GM23248 (cell line): ENCODE measurements around the gene ERICH4. TPM values are rescaled to one million over a fixed set of nuclear protein-coding genes. Genes with fewer than 3 reads are reported as not detected.

ENCODE experiments used
- DNase-seq: peaks from one replicate; pipeline ENCODE4 v3.0.0-alpha.2; 2015
- H2AFZ ChIP-seq: fragments of 200-600 bp; sonication (generic); 2 replicates; pipeline ENCODE4 v1.6.1; 2016; ENCODE audit warnings: antibody characterized with exemption
- H3F3A ChIP-seq: fragments of 200-600 bp; sonication (generic); 2 replicates; pipeline ENCODE4 v1.6.1; 2016; ENCODE audit warnings: mild to moderate bottlenecking, antibody characterized with exemption, mixed run types; ENCODE audit not compliant: insufficient read depth
- H3K27ac ChIP-seq: fragments of 200-600 bp; sonication (generic); 2 replicates; pipeline ENCODE4 v1.5.1; 2016; ENCODE audit warnings: mild to moderate bottlenecking
- H3K27me3 ChIP-seq: fragments of 200-600 bp; sonication (generic); replicated peaks from 2 replicates; pipeline ENCODE4 v1.6.1; 2016; ENCODE audit warnings: mild to moderate bottlenecking; ENCODE audit not compliant: insufficient read depth
- H3K36me3 ChIP-seq: fragments of 200-600 bp; sonication (generic); 2 replicates; pipeline ENCODE4 v1.6.1; 2016; ENCODE audit warnings: low read depth, mild to moderate bottlenecking
- H3K4me1 ChIP-seq: fragments of 200-600 bp; sonication (generic); 2 replicates; pipeline ENCODE4 v1.6.1; 2016; ENCODE audit warnings: mild to moderate bottlenecking; ENCODE audit not compliant: insufficient read depth
- H3K4me2 ChIP-seq: fragments of 200-600 bp; sonication (generic); one replicate; pipeline ENCODE4 v1.6.1; 2016; ENCODE audit warnings: mild to moderate bottlenecking; ENCODE audit not compliant: unreplicated experiment
- H3K4me3 ChIP-seq: fragments of 200-600 bp; sonication (generic); 2 replicates; pipeline ENCODE4 v1.5.1; 2016; ENCODE audit warnings: mild to moderate bottlenecking
- H3K79me2 ChIP-seq: fragments of 200-600 bp; sonication (generic); 2 replicates; pipeline ENCODE4 v1.6.1; 2016; ENCODE audit warnings: mild to moderate bottlenecking; ENCODE audit not compliant: insufficient read depth
- H3K9ac ChIP-seq: fragments of 200-600 bp; sonication (generic); 2 replicates; pipeline ENCODE4 v1.6.1; 2016; ENCODE audit warnings: mild to moderate bottlenecking
- H3K9me2 ChIP-seq: fragments of 200-600 bp; sonication (generic); 2 replicates; pipeline ENCODE4 v1.6.1; 2016; ENCODE audit warnings: mixed run types, mild to moderate bottlenecking, moderate library complexity; ENCODE audit not compliant: insufficient read depth
- H3K9me3 ChIP-seq: fragments of 200-600 bp; sonication (generic); one replicate; pipeline ENCODE4 v1.6.1; 2017; ENCODE audit warnings: low read depth
- H4K20me1 ChIP-seq: fragments of 200-600 bp; sonication (generic); 2 replicates; pipeline ENCODE4 v1.6.0; 2016; ENCODE audit not compliant: insufficient read depth
- EZH2 ChIP-seq: fragments of 200-600 bp; sonication (generic); IDR thresholded peaks from 2 replicates; pipeline ENCODE4 v1.6.1; 2018; ENCODE audit warnings: antibody characterized with exemption, mild to moderate bottlenecking; ENCODE audit not compliant: insufficient read depth, poor library complexity, severe bottlenecking
- EZH2phosphoT487 ChIP-seq: fragments of 200-600 bp; sonication (generic); IDR thresholded peaks from 2 replicates; pipeline ENCODE4 v1.6.1; 2018; ENCODE audit warnings: antibody characterized with exemption, moderate library complexity, mild to moderate bottlenecking, low read depth; ENCODE audit not compliant: insufficient read depth
- WGBS, 2 experiments: methylation state at CpG; one replicate each; pipeline ENCODE4 v1.1.6; 2015 to 2017; ENCODE audit warnings: low lambda C conversion rate in 2 of 2, low coverage in 1 of 2; ENCODE audit errors: missing lambda C conversion rate in 2 of 2; 5-methylcytosine and 5-hydroxymethylcytosine counted together
- in situ Hi-C: fragments of 300-500 bp; cut with MboI; formaldehyde crosslinking; loops from 2 replicates; pipeline ENCODE4 v1.15.0; 2020
- polyA plus RNA-seq: library from polyadenylated mRNA; unstranded; fragments of >200 nt; fragmentation: Nextera tagmentation; extraction: Ambion mirVana; gene quantifications from 2 replicates; pipeline ENCODE4 v1.2.1, GENCODE V29; 2016
- total RNA-seq: library from RNA; depleted of rRNA; stranded (reverse); fragments of >200 nt; shearing (Covaris generic); gene quantifications from 2 replicates; pipeline ENCODE4 v1.2.3, GENCODE V29; 2014

The ERICH4 gene
- total and polyA plus RNA-seq, 2 experiments from 2014 or later = not detected

DNA sequence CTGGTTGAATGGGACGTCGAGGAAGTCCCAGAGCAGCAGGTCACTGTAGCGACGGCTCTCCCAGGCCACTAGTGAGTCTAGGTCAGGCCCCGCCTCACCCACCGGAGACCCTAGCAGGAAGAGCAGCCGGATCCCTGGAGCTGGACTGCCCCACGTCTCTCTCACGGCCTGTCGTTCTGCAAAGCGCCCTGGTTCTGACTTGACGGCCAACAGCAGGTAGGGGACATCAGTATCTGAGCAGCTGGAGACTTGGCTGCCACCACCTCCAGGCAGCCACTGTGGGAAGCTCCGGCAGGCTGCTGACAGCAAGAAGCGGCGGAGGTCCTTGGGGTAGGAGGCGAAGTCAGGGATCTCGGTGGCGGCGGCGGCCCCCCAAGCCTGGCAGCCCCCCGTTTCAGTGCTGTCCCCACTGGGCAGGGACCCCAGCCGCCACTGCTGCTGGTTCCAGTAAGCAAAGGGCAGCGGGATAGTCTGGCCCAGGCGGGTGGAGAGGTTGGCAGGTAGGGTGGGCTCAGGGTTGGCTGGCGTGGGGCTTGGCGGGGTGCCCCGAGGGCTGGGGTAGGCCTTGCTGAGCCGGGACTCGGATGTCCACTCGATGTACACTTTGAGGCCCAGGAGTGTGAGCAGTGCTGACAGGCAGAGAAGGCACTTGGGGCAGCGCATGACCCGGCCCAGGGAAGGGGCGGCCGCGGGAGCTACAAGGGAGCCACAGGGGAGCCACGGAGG is 16.7 kb upstream of the ERICH4 start:
- no peak overlapping the region; the same call in 1 of the 2 replicates for H2AFZ ChIP-seq
- peak overlapping the region; percentile 79 for H3K4me2 ChIP-seq
- DNase-seq = peak; percentile 10
- H3K9ac ChIP-seq = peak overlapping the region; percentile 80
- TF ChIP-seq EZH2 = no peak
- no peak for TF ChIP-seq EZH2phosphoT487
- no peaks in the 10 kb centered on the region for H3K36me3 ChIP-seq
- no peaks in the 10 kb centered on the region for H3K27me3 ChIP-seq
- no peaks in the 10 kb centered on the region for H3F3A ChIP-seq
- H3K9me3 ChIP-seq = no peaks in the 10 kb centered on the region
- no peaks in the 10 kb centered on the region for H3K79me2 ChIP-seq
- H3K9me2 ChIP-seq = no peaks in the 10 kb centered on the region
- peaks cover 14% of the 10 kb centered on the region; the same call in 1 of the 2 replicates for H3K4me1 ChIP-seq
- in situ Hi-C loops = no loop called here
- H4K20me1 ChIP-seq = no peaks in the 10 kb centered on the region
- WGBS, 2 experiments = 78 to 83% methylated on average over 29 to 36 of the region's 36 CpGs
- peak overlapping the region; percentile 71 for H3K4me3 ChIP-seq
- no peak overlapping the region for H3K27ac ChIP-seq

DNA sequence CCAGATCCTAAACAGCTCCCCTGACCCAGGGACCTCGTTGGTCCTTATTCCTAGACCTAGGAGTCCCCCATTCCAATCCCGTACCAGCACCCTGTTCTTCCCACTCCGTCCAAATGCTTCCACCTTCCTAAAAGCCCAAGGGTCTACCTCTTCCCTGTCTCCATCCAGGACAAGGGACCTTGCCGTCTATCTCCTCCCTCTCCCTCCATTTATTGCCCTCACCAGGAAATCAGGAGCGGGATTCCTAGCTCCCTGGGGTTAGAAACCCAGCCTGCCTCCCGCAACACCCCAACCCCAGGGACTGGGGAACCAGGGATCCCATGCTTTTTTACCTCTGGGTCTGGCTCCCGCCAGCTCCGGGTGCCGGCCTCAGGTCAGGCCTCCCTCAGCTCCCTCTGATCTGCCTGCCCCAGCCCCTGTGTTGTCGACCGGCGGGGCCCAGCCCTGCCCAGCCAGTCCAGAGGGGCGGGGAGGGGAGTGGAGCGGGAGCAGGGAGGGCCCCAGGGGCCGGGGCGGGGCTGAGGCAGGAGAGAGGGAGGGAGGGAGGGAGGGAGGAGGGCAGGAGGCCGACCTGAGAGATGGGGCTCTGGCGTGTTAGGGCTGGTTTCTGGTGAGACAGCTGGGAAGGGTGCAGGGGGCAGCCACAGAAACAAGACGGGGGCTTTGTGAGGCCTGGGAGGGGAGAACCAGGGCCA is 15.9 kb upstream of the ERICH4 start, which contains the start of gene B3GNT8:
TSS of gene B3GNT8 (minus strand) at position 423 of the 695 bp plus-strand sequence. CDS start 596 bp downstream, outside the sequence.
- no peak for TF ChIP-seq EZH2
- no peak for TF ChIP-seq EZH2phosphoT487
- Histone ChIP-seq H3K27ac (peak within 1 kb of the TSS; percentile 29), H3K9me3 (no peaks in the 10 kb centered on the region), H3K9me2 (no peaks in the 10 kb centered on the region), H3K27me3 (no peaks in the 10 kb centered on the region), H3K4me3 (peak within 1 kb of the TSS; percentile 71), H3F3A (no peaks in the 10 kb centered on the region), H3K4me1 (peaks cover 14% of the 10 kb centered on the region; the same call in 1 of the 2 replicates), H4K20me1 (no peaks in the 10 kb centered on the region), H3K9ac (peak within 1 kb of the TSS; percentile 80), H3K36me3 (no peaks in the 10 kb centered on the region), H3K79me2 (no peaks in the 10 kb centered on the region), H2AFZ (peak within 1 kb of the TSS; percentile 78), H3K4me2 (peak within 1 kb of the TSS; percentile 79)
- 5 to 7% methylated on average over 12 to 19 of the region's 19 CpGs for WGBS, 2 experiments
- in situ Hi-C loops = no loop called here
- DNase-seq = peak; percentile 86

DNA sequence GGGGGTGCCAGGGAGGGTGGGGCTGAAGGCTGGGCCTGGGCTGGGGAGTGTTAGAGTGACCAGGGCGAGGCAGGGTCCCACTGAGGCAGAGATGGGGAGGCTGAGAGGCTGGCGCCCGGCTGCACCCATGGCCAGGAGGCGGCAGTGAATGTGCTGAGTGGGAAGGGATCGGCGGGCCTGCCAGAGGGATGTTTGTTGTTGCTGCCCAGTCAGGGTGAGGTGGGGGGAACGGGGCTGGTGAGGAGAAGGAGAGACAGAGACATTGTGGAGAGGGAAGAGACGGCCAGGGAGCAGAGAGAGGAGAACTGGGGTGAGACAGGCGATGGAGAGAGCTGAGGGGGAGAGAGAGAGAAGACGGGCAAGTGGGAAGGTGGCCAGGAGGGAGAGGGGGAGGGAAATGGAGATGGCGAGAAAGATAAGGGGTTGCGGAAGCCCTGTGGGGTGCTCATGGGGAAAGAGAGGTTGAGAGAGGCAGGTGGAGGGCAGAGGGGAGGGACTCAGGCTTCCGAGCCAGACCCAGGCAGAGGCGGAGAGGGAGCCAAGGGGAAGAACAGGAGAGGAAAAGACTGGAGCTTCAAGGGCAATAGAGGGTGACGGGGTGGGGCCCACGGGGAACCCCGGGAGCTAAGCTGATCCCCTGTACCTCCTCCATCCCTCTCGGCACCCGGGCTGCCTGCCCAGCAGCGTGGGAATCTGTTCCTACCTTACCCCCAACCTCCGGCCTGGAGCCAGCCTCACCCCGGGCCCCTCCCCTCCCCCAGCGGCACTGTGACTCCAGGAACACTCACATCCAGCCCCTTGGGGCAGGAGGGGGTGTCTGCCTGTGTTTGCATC is 15.1 kb upstream of the ERICH4 start:
- Histone ChIP-seq H3K27me3 (no peaks in the 10 kb centered on the region), H3K4me1 (peaks cover 14% of the 10 kb centered on the region; the same call in 1 of the 2 replicates), H3K27ac (peak overlapping the region; percentile 29), H3K36me3 (no peaks in the 10 kb centered on the region), H3F3A (no peaks in the 10 kb centered on the region), H3K9ac (peak overlapping the region; percentile 80), H3K4me2 (peak overlapping the region; percentile 62), H3K4me3 (peak overlapping the region; percentile 71), H4K20me1 (no peaks in the 10 kb centered on the region), H2AFZ (peak overlapping the region; percentile 78), H3K9me3 (no peaks in the 10 kb centered on the region), H3K79me2 (no peaks in the 10 kb centered on the region), H3K9me2 (no peaks in the 10 kb centered on the region)
- WGBS, 2 experiments = 11 to 15% methylated on average over 9 to 23 of the region's 23 CpGs
- in situ Hi-C loops = no loop called here
- TF ChIP-seq EZH2 (no peak), EZH2phosphoT487 (no peak)
- DNase-seq = peak; percentile 60

DNA sequence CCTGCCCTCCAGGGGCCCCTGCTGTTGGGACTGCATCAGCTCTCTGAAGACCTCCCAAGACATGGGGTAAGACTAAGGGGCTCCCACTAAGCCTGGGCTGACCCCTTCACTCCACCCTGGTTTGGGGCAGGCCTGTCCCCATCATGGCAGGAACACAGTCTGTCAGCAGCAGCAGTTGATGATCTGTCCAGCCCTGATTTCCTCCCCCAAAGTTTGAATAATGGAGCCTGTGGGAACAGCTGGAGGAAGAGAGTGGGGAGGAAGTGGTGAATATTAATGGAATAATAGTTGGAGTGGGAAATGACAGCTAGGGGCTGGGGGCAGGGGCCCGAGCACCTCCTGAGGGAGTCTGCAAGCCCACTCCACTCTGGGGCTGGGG is 14.5 kb upstream of the ERICH4 start:
- peak overlapping the region; percentile 80 for H3K9ac ChIP-seq
- H3F3A ChIP-seq = no peaks in the 10 kb centered on the region
- H3K9me2 ChIP-seq = no peaks in the 10 kb centered on the region
- WGBS, 2 experiments = 15 to 22% methylated on average over 1 of the region's 1 CpG
- no peaks in the 10 kb centered on the region for H3K36me3 ChIP-seq
- H3K27me3 ChIP-seq = no peaks in the 10 kb centered on the region
- no peak overlapping the region for H3K27ac ChIP-seq
- no peak overlapping the region for H3K4me3 ChIP-seq
- H3K4me2 ChIP-seq = peak overlapping the region; percentile 62
- H2AFZ ChIP-seq = 0 out of 2 replicates have a peak overlapping the region, but pooled peaks have one; percentile 78
- H3K79me2 ChIP-seq = no peaks in the 10 kb centered on the region
- peaks cover 14% of the 10 kb centered on the region; the same call in 1 of the 2 replicates for H3K4me1 ChIP-seq
- TF ChIP-seq EZH2 (no peak), EZH2phosphoT487 (no peak)
- DNase-seq = no peak
- H4K20me1 ChIP-seq = no peaks in the 10 kb centered on the region
- in situ Hi-C loops = no loop called here
- no peaks in the 10 kb centered on the region for H3K9me3 ChIP-seq
